Measurements from ENCODE around the gene MALRD1.

The MALRD1 gene

GRCh38 chr10:19231034-19231433, 182.4 kb downstream of the MALRD1 start:
- no peak for DNase-seq (ENCODE audit: low spot score)

GRCh38 chr10:19245889-19246752, 197.5 kb downstream of the MALRD1 start:
- no peak for DNase-seq (ENCODE audit: low spot score)

- DNase-seq (ENCODE audit: low spot score): no peak
Measured at GRCh38 chr10:19247843-19248242, 199.2 kb downstream of the MALRD1 start.

- DNase-seq (ENCODE audit: low spot score): no peak
Measured at GRCh38 chr10:19250546-19250945, 201.9 kb downstream of the MALRD1 start.

GRCh38 chr10:19252531-19252930, 203.9 kb downstream of the MALRD1 start:
- no peak for DNase-seq (ENCODE audit: low spot score)

GRCh38 chr10:19256331-19256730, 207.7 kb downstream of the MALRD1 start:
- no peak for DNase-seq (ENCODE audit: low spot score)

- DNase-seq (ENCODE audit: low spot score): no peak
Measured at GRCh38 chr10:19263262-19263661, 214.7 kb downstream of the MALRD1 start.

GRCh38 chr10:19283285-19283684, 234.7 kb downstream of the MALRD1 start:
- DNase-seq (ENCODE audit: low spot score): no peak

GRCh38 chr10:19283786-19284185, 235.2 kb downstream of the MALRD1 start:
- DNase-seq (ENCODE audit: low spot score): no peak

GRCh38 chr10:19290770-19291169, 242.2 kb downstream of the MALRD1 start:
- DNase-seq (ENCODE audit: low spot score): no peak

- DNase-seq (ENCODE audit: low spot score): no peak
Measured at GRCh38 chr10:19294233-19294632, 245.6 kb downstream of the MALRD1 start.

GRCh38 chr10:19299645-19300044, 251.0 kb downstream of the MALRD1 start:
- no peak for DNase-seq (ENCODE audit: low spot score)

GRCh38 chr10:19302117-19302516, 253.5 kb downstream of the MALRD1 start:
- DNase-seq (ENCODE audit: low spot score): no peak

GRCh38 chr10:19310066-19310465, 261.5 kb downstream of the MALRD1 start:
- no peak for DNase-seq (ENCODE audit: low spot score)

GRCh38 chr10:19316204-19316870, 267.7 kb downstream of the MALRD1 start:
- no peak for DNase-seq (ENCODE audit: low spot score)

GRCh38 chr10:19317952-19318351, 269.4 kb downstream of the MALRD1 start:
- no peak for DNase-seq (ENCODE audit: low spot score)

GRCh38 chr10:19325581-19325980, 277.0 kb downstream of the MALRD1 start:
- no peak for DNase-seq (ENCODE audit: low spot score)

GRCh38 chr10:19328582-19328981, 280.0 kb downstream of the MALRD1 start:
- no peak for DNase-seq (ENCODE audit: low spot score)

GRCh38 chr10:19329475-19329874, 280.9 kb downstream of the MALRD1 start:
- no peak for DNase-seq (ENCODE audit: low spot score)

- DNase-seq (ENCODE audit: low spot score): no peak
Measured at GRCh38 chr10:19332304-19332703, 283.7 kb downstream of the MALRD1 start.

- no peak for DNase-seq (ENCODE audit: low spot score)
Measured at GRCh38 chr10:19333631-19334030, 285.0 kb downstream of the MALRD1 start.

GRCh38 chr10:19347621-19348020, 299.0 kb downstream of the MALRD1 start:
- no peak for DNase-seq (ENCODE audit: low spot score)

- no peak for DNase-seq (ENCODE audit: low spot score)
Measured at GRCh38 chr10:19367176-19367575, 318.6 kb downstream of the MALRD1 start.

All from globus pallidus (tissue), 1 donor.